ENCODE results near the gene CHRM5.

CHRM5 gene

GRCh38 chr15:33968224-33968623 is at the start of gene CHRM5:
CHRM5 (plus strand) TSS chr15:33968497; CDS start chr15:34062718, 94,221 bp downstream.
- DNase-seq (ENCODE audit: low read depth, low spot score), result no peak

- no peak for DNase-seq (ENCODE audit: low read depth, low spot score)
These were observed 44.9 kb upstream of the CHRM5 start for GRCh38 chr15:33923446-33923845.

- DNase-seq (ENCODE audit: low read depth, low spot score), result no peak
These were observed 42.0 kb upstream of the CHRM5 start for GRCh38 chr15:33926260-33926659.

- DNase-seq (ENCODE audit: low read depth, low spot score), result no peak
These were observed 35.6 kb upstream of the CHRM5 start for GRCh38 chr15:33932734-33933133.

- DNase-seq (ENCODE audit: low read depth, low spot score), result no peak
These were observed 33.9 kb upstream of the CHRM5 start for GRCh38 chr15:33934396-33934795.

GRCh38 chr15:33934921-33935320 is 33.4 kb upstream of the CHRM5 start:
- no peak for DNase-seq (ENCODE audit: low read depth, low spot score)

GRCh38 chr15:33941279-33942063 is 26.8 kb upstream of the CHRM5 start:
- no peak for DNase-seq (ENCODE audit: low read depth, low spot score)

GRCh38 chr15:33946152-33946551 is 22.1 kb upstream of the CHRM5 start:
- DNase-seq (ENCODE audit: low read depth, low spot score), result no peak

GRCh38 chr15:33955945-33956344 is 12.4 kb upstream of the CHRM5 start:
- no peak for DNase-seq (ENCODE audit: low read depth, low spot score)

- no peak for DNase-seq (ENCODE audit: low read depth, low spot score)
These were observed 11.9 kb upstream of the CHRM5 start for GRCh38 chr15:33956397-33956796.

- no peak for DNase-seq (ENCODE audit: low read depth, low spot score)
These were observed 8.3 kb upstream of the CHRM5 start for GRCh38 chr15:33959844-33960548.

GRCh38 chr15:33960549-33960935 is 7.8 kb upstream of the CHRM5 start:
- DNase-seq (ENCODE audit: low read depth, low spot score), result no peak

GRCh38 chr15:33963831-33964664 is 4.2 kb upstream of the CHRM5 start:
- peak; percentile 47 for DNase-seq (ENCODE audit: low read depth, low spot score)

GRCh38 chr15:33964665-33965040 is 3.6 kb upstream of the CHRM5 start:
- DNase-seq (ENCODE audit: low read depth, low spot score), result peak; percentile 11

- DNase-seq (ENCODE audit: low read depth, low spot score), result no peak
These were observed 524 bp downstream of the CHRM5 start for GRCh38 chr15:33968821-33969220.

GRCh38 chr15:33971811-33972210 is 3.5 kb downstream of the CHRM5 start:
- no peak for DNase-seq (ENCODE audit: low read depth, low spot score)

GRCh38 chr15:33975022-33975565 is 6.8 kb downstream of the CHRM5 start:
- peak; percentile 2 for DNase-seq (ENCODE audit: low read depth, low spot score)

- no peak for DNase-seq (ENCODE audit: low read depth, low spot score)
These were observed 11.9 kb downstream of the CHRM5 start for GRCh38 chr15:33980159-33980558.

GRCh38 chr15:33982516-33982915 is 14.2 kb downstream of the CHRM5 start:
- DNase-seq (ENCODE audit: low read depth, low spot score), result no peak

- peak; percentile 95 for DNase-seq (ENCODE audit: low read depth, low spot score)
These were observed 17.0 kb downstream of the CHRM5 start for GRCh38 chr15:33985287-33985686.

GRCh38 chr15:33985751-33986150 is 17.5 kb downstream of the CHRM5 start:
- no peak for DNase-seq (ENCODE audit: low read depth, low spot score)

GRCh38 chr15:33987444-33987843 is 19.1 kb downstream of the CHRM5 start:
- DNase-seq (ENCODE audit: low read depth, low spot score), result no peak
